K562 (cell line): ENCODE data around the gene DGCR8. TPM values are rescaled to one million over a fixed set of nuclear protein-coding genes. Genes with fewer than 3 reads are reported as not detected.

ENCODE experiments used
- MXI1 ChIP-seq: IDR thresholded peaks from 2 replicates; pipeline ENCODE4 v1.6.1; 2011; ENCODE audit warnings: low read depth, mild to moderate bottlenecking, improper control_type of control experiment, low read length
- NFATC3 ChIP-seq: fragments of 450-650 bp; IDR thresholded peaks from 2 replicates; pipeline ENCODE4 v1.6.1; 2017; ENCODE audit warnings: mild to moderate bottlenecking
- NFXL1 ChIP-seq: fragments of 450-650 bp; formaldehyde crosslinking; IDR thresholded peaks from 2 replicates; pipeline ENCODE4 v1.4.0; 2021; ENCODE audit warnings: mild to moderate bottlenecking
- POLR2AphosphoS2 ChIP-seq: IDR thresholded peaks from 2 replicates; pipeline ENCODE4 v1.6.1; 2012; ENCODE audit warnings: low read length, improper control_type of control experiment
- RAD21 ChIP-seq, 2 experiments: fragments of 250-450 bp in 1 of 2; fragments of 450-650 bp in 1 of 2; sonication (Bioruptor Pico) in 1 of 2; formaldehyde crosslinking in 1 of 2; IDR thresholded peaks in 1 of 2; conservative IDR thresholded peaks in 1 of 2; 2 replicates each; pipeline versions ENCODE4 v1.4.0 to v1.8.0; 2020 to 2022; ENCODE audit warnings: mild to moderate bottlenecking in 2 of 2, moderate library complexity in 1 of 2
- SMAD1 ChIP-seq: fragments of 150-350 bp; IDR thresholded peaks from 2 replicates; pipeline ENCODE4 v1.6.1; 2014; ENCODE audit warnings: low read length, low read depth; ENCODE audit not compliant: partially characterized antibody
- WHSC1 ChIP-seq: IDR thresholded peaks from one replicate; pipeline ENCODE4 v1.6.1; 2012; ENCODE audit warnings: low read length, control low read depth, inconsistent platforms
- ZNF57 ChIP-seq: fragments of 450-650 bp; formaldehyde crosslinking; IDR thresholded peaks from 2 replicates; pipeline ENCODE4 v1.4.0; 2020; ENCODE audit warnings: mild to moderate bottlenecking, moderate library complexity
- polyA plus RNA-seq, 8 experiments: library from polyadenylated mRNA; depleted of rRNA in 4 of 8; stranded (reverse) in 5 of 8; unstranded in 3 of 8; fragments of >200 nt; fragmentation: Nextera tagmentation in 2 of 8; fragmentation: Illumina TruSeq in 1 of 8; extraction: Ambion mirVana in 2 of 8; extraction: Trizol in 1 of 8; gene quantifications; 2 replicates each; pipeline versions ENCODE4 v1.2.1 to v1.2.3, GENCODE V29; 2011 to 2014; ENCODE audit warnings: inconsistent platforms in 1 of 8, missing spikeins in 1 of 8
- total RNA-seq, 7 experiments: library from RNA; depleted of rRNA in 6 of 7; stranded (reverse); fragments of >200 nt in 6 of 7; fragmentation: Illumina TruSeq in 2 of 7; extraction: Trizol in 2 of 7; gene quantifications; 2 replicates each; pipeline versions ENCODE4 v1.2.1 to v1.2.3, GENCODE V29; 2011 to 2021; ENCODE audit warnings: low replicate concordance in 1 of 7
- TF ChIP-seq, protein P1 (sequence below): fragments of 450-650 bp; formaldehyde crosslinking; IDR thresholded peaks from 2 replicates; pipeline ENCODE4 v1.4.0; 2020; ENCODE audit warnings: mild to moderate bottlenecking, moderate library complexity
- TF ChIP-seq, protein P2 (sequence below): fragments of 200-600 bp; sonication (generic); IDR thresholded peaks from one replicate; pipeline ENCODE4 v1.6.1; 2012; ENCODE audit warnings: mild to moderate bottlenecking, low read depth, low read length, inconsistent platforms
- TF ChIP-seq, protein P3 (sequence below): sonication (generic); formaldehyde crosslinking; IDR thresholded peaks from 2 replicates; pipeline ENCODE4 v1.8.1; 2023; ENCODE audit warnings: mild to moderate bottlenecking, missing genetic modification reagents

Gene DGCR8
- total and polyA plus RNA-seq, 9 of the 15 experiments (the other 6 are each of a cell fraction or from before 2014, with no cell fraction given): 5.9 to 144 (median 80.1) TPM

DNA sequence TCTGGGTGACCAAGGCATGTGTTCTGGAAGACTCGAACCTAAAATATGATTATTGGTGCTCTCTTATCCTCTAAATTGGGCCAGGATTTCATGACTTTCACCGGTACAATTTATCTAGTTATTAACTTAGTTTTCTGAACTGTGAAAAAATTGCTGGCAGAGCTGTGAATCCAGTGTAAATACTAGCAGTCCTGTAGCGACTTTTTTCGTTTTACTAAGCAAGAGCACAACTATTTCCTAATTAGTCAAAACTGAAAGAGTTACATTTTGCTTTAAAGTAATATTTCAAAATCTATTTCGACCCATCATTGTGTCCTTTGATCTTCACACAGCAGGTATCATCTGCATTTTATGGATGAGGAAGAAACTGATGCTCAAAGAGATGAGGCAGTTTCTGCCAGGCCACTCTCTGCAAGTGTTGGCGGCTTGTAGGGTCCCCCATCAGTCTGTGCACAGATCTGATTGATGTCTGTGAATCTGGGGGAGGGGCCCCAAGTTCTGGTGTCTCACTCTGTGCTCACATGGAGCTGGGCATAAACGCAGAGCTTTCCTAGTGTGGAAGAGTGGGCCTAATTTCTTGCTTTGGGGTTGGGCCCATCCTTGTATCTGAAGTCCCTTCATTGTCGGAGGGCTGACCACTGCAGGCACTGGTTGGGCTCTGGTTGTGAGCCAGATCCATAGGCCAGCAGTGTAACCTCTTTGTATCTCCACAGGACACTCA, 38.4 kb downstream of the DGCR8 start (continued):
- TF ChIP-seq, protein P1, sequence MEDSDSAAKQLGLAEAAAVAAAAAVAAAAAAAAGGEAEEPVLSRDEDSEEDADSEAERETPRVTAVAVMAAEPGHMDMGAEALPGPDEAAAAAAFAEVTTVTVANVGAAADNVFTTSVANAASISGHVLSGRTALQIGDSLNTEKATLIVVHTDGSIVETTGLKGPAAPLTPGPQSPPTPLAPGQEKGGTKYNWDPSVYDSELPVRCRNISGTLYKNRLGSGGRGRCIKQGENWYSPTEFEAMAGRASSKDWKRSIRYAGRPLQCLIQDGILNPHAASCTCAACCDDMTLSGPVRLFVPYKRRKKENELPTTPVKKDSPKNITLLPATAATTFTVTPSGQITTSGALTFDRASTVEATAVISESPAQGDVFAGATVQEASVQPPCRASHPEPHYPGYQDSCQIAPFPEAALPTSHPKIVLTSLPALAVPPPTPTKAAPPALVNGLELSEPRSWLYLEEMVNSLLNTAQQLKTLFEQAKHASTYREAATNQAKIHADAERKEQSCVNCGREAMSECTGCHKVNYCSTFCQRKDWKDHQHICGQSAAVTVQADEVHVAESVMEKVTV (CRISPR knock-in tag): 0 out of 2 replicates have a peak, but pooled peaks have one; percentile 17
- TF ChIP-seq, protein P2, sequence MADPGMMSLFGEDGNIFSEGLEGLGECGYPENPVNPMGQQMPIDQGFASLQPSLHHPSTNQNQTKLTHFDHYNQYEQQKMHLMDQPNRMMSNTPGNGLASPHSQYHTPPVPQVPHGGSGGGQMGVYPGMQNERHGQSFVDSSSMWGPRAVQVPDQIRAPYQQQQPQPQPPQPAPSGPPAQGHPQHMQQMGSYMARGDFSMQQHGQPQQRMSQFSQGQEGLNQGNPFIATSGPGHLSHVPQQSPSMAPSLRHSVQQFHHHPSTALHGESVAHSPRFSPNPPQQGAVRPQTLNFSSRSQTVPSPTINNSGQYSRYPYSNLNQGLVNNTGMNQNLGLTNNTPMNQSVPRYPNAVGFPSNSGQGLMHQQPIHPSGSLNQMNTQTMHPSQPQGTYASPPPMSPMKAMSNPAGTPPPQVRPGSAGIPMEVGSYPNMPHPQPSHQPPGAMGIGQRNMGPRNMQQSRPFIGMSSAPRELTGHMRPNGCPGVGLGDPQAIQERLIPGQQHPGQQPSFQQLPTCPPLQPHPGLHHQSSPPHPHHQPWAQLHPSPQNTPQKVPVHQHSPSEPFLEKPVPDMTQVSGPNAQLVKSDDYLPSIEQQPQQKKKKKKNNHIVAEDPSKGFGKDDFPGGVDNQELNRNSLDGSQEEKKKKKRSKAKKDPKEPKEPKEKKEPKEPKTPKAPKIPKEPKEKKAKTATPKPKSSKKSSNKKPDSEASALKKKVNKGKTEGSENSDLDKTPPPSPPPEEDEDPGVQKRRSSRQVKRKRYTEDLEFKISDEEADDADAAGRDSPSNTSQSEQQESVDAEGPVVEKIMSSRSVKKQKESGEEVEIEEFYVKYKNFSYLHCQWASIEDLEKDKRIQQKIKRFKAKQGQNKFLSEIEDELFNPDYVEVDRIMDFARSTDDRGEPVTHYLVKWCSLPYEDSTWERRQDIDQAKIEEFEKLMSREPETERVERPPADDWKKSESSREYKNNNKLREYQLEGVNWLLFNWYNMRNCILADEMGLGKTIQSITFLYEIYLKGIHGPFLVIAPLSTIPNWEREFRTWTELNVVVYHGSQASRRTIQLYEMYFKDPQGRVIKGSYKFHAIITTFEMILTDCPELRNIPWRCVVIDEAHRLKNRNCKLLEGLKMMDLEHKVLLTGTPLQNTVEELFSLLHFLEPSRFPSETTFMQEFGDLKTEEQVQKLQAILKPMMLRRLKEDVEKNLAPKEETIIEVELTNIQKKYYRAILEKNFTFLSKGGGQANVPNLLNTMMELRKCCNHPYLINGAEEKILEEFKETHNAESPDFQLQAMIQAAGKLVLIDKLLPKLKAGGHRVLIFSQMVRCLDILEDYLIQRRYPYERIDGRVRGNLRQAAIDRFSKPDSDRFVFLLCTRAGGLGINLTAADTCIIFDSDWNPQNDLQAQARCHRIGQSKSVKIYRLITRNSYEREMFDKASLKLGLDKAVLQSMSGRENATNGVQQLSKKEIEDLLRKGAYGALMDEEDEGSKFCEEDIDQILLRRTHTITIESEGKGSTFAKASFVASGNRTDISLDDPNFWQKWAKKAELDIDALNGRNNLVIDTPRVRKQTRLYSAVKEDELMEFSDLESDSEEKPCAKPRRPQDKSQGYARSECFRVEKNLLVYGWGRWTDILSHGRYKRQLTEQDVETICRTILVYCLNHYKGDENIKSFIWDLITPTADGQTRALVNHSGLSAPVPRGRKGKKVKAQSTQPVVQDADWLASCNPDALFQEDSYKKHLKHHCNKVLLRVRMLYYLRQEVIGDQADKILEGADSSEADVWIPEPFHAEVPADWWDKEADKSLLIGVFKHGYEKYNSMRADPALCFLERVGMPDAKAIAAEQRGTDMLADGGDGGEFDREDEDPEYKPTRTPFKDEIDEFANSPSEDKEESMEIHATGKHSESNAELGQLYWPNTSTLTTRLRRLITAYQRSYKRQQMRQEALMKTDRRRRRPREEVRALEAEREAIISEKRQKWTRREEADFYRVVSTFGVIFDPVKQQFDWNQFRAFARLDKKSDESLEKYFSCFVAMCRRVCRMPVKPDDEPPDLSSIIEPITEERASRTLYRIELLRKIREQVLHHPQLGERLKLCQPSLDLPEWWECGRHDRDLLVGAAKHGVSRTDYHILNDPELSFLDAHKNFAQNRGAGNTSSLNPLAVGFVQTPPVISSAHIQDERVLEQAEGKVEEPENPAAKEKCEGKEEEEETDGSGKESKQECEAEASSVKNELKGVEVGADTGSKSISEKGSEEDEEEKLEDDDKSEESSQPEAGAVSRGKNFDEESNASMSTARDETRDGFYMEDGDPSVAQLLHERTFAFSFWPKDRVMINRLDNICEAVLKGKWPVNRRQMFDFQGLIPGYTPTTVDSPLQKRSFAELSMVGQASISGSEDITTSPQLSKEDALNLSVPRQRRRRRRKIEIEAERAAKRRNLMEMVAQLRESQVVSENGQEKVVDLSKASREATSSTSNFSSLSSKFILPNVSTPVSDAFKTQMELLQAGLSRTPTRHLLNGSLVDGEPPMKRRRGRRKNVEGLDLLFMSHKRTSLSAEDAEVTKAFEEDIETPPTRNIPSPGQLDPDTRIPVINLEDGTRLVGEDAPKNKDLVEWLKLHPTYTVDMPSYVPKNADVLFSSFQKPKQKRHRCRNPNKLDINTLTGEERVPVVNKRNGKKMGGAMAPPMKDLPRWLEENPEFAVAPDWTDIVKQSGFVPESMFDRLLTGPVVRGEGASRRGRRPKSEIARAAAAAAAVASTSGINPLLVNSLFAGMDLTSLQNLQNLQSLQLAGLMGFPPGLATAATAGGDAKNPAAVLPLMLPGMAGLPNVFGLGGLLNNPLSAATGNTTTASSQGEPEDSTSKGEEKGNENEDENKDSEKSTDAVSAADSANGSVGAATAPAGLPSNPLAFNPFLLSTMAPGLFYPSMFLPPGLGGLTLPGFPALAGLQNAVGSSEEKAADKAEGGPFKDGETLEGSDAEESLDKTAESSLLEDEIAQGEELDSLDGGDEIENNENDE: peak; percentile 65
- TF ChIP-seq POLR2AphosphoS2 (peak; percentile 58; the same call in 1 of the 2 replicates), NFXL1 (CRISPR knock-in tag) (0 out of 2 replicates have a peak, but pooled peaks have one; percentile 7), ZNF57 (CRISPR knock-in tag) (peak; percentile 75; the same call in 1 of the 2 replicates), WHSC1 (peak; percentile 69), SMAD1 (peak; percentile 11), MXI1 (peak; percentile 22), RAD21 (CRISPR knock-in tag; conservative IDR thresholded peaks at IDR 0.05 in 1 of 2, IDR thresholded peaks at IDR 0.05 in 1 of 2) (no peak), NFATC3 (peak; percentile 88)
- TF ChIP-seq, protein P3, sequence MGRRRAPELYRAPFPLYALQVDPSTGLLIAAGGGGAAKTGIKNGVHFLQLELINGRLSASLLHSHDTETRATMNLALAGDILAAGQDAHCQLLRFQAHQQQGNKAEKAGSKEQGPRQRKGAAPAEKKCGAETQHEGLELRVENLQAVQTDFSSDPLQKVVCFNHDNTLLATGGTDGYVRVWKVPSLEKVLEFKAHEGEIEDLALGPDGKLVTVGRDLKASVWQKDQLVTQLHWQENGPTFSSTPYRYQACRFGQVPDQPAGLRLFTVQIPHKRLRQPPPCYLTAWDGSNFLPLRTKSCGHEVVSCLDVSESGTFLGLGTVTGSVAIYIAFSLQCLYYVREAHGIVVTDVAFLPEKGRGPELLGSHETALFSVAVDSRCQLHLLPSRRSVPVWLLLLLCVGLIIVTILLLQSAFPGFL (CRISPR knock-in tag): no peak
